GM21619 (cell line): ENCODE measurements around the gene INPP4B.

ENCODE experiments used
- ATAC-seq: cut with Tn5 transposase; IDR thresholded peaks from one replicate; pipeline ENCODE4 v1.9.1; 2021; ENCODE audit not compliant: unreplicated experiment

Gene INPP4B

DNA sequence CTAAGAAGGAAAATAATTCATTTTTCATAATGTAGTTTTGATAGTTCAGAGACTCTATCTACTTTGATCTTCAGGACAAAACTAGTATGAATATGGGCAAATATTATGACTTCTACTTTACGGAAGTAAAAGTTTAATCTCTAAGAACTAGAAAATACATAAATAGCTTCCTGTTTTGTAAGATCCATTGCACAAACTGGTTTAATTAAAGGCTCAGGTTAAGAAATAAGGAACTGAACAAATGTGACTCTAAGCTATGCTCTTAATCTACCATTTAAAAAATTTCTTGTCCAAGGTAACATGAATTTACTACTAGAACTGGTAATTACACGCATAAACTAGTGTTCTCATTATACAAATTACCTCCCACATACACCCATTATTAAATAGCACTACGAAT, 360.6 kb downstream of the INPP4B start:
- no peak for ATAC-seq

- ATAC-seq = no peak
Measured at GRCh38 chr4:142480244-142480643, 365.9 kb downstream of the INPP4B start.

DNA sequence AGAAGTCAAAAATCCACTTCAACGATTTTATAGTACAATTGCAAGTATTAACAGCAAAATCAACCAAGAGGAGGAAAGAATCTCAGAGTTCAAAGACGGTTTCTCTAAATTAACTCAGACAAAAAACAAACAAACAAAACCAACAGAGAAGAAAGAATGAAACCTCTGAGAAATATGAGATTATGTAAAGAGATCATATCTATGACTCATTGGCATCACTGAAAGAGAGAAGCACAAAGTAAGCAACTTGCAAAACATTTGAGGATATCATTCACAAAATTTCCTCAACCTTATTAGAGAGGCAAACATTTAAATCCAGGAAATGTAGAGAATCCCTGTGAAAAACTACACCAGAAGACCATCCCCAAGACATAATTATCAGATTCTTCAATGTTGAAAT, 370.4 kb downstream of the INPP4B start:
- no peak for ATAC-seq

GRCh38 chr4:142474398-142475087, 371.6 kb downstream of the INPP4B start:
- no peak for ATAC-seq

GRCh38 chr4:142473960-142474338, 372.2 kb downstream of the INPP4B start:
- no peak for ATAC-seq

- no peak for ATAC-seq
Measured at GRCh38 chr4:142473218-142473959, 372.7 kb downstream of the INPP4B start.

DNA sequence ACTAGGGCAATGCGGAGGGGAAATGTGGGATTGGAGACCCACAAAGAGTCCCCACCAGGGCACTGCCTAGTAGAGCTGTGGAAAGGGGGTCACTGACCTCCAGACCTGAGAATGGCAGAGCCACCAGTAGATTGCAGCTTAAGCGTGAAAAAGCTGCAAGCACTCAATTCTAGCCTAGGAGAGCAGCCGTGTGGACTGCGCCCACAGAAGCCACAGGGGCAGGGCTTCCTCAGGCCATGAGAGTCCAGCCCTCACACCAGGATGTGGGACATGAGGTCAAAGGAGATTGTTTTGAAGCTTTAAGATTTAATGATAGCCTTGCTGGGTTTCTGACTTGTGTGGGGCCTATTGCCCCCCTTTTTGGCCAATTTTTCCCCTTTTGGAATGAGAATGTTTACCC, 379.0 kb downstream of the INPP4B start:
- no peak for ATAC-seq

GRCh38 chr4:142465526-142465925, 380.6 kb downstream of the INPP4B start:
- no peak for ATAC-seq

DNA sequence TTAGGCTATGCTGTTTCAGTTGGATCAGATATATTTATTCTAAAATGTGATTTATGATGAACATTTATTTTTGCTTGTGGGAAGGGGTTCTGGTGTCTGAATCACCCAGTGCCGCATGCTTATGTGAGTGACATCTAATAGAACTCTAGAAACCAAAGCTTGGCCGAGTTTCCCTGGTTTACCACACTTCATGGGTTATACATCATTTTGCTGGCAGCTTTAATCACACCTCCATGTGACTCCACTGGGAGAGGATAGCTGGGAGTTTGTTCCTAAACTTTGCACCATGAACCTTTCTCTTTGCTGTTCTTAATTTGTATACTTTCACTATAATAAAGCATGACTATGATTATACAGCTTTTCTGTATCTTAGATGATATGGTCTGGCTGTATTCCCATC, 382.9 kb downstream of the INPP4B start:
- no peak for ATAC-seq

DNA sequence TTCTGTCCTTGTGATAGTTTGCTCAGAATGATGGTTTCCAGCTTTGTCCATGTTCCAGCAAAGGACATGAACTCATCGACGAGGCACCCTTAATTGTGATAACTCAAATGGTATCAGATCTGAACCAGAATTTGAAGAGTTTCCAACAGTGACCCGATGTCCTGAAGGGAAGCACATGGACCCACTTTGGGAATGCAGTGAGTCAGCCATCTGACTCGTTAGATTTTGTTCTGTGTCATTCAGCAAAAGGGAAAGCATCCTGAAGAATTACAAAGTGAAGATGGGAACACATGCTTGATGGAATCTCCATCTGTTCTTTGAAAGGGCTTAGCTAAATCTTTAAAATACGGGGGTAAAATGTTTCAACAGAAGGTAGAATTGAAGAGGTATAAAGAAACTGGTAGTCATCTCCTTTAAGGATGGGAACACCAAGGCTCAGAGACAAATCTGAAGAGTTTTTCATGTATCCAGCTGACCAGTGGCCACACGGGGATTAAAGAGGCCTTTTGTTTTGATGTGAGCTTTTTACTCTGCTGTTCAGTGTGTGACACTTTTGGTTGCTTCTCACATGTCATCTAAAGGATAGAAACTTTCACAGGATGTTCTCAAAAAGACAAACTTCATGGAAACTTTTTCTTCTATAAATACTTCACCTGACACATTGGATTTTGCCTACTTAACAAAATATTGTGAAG, 393.8 kb downstream of the INPP4B start:
- ATAC-seq = no peak

DNA sequence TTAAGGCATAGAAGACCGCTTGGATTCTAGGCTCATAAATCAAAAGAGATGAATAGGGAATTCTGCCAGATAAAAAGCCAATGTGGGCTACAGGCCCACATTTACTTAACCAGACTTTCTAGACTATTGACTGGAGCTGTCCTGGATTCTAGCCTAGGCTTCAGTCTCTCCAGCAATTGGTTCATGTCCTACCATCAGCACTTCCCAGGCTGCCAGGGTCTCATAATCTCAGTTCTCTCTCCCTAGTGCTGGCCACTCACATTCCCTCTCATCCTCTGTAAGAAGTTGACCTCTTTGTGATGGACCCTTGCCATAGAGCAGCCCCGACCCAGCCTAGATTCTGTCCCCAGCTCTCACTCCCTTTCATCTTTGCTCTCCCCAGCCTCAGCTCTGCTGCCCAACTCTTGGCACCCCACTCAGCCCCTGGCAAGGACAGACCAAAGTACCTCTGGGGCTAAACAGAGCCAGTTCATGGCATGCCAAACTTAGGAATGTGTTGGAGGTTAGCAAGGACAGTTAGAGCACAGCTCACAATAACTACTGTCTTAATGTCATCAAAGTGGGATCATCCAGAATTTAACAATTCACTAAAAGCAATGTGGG, 396.2 kb downstream of the INPP4B start:
- no peak for ATAC-seq

DNA sequence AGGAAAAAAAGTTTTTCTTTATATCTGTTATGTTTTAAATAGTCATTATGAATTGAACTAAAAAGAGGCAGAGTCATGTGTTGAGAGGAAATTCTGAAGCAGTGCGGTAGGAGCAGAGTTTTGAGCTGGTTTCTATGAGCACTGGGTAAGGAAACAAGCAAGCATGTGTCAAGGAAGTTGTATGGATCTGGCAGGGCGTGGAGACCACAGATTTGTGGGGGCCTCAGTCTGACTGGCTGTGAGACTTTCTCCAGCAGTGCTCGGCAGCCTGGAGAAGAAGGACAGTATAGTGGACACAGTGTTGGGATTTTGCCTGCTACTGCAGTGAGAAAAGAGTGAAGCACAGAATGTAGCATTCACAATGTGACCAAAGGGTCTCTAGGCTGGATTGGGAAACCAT, 399.1 kb downstream of the INPP4B start:
- no peak for ATAC-seq

DNA sequence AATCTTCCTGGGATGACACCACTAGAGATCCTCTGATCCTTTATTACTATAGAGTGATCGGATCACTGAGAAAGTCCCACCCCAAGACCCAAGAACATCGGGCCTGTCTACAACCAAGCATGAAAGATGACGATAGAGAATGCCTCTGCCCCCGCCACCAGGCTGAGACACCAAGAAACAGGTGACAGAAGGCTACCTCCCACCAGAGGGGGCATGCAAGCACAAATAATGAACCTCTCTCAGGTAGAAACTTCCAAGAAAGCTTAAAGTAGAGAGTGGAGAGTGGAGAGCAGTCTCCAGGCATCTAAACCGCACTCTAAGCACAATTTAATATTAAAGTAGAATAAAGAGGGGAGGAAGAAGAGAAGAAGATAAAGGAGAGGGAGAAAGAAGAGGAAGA, 402.6 kb downstream of the INPP4B start:
- ATAC-seq = no peak

DNA sequence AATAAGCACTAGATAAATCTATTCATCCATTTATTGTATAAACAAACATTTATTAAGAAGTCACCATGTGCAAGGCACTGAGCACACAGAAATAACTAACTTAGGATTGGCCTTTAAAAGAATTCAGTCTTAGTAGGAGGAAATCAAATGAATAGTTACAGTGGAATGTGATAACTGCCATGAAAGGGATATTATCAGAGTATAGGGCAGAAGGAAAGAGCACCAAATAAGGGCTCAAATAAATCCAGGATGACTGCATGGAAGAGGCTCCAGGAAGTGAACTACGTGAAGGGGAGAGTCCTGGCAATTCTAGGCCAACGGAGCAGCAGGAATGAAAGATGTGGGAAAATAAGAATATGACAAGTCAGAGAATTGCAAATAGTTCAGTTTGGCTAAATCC, 406.0 kb downstream of the INPP4B start:
- ATAC-seq = no peak

DNA sequence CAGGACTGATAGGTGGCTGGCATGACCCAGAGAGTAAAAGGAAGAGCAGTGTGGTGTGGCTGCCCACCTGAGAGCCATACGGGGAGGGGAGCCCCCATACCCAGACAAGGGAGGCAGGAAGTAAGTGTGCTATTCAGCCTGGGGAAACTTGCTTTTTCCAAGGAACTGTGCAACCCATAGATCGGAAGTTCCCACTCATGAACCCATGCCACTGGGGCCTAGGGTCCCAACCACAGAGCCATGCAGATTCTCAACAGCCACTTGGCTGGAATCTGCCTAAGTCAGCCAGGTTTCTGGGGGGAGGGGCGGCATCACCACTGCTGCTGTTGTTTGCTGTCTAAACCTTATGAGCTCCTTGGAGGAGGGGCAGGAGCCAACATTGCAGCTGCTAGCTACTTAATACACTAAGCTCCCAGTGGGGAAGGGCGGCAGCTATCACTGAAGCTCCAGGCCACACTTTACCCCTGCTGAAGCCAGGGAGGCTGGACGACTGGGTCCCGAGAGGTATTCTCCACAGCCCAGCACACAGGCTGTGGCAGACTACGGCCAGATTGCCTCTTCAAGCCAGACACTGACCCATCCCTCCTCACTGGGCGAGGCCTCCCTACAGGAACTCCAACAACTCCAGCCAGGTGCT, 410.4 kb downstream of the INPP4B start:
- ATAC-seq = no peak

DNA sequence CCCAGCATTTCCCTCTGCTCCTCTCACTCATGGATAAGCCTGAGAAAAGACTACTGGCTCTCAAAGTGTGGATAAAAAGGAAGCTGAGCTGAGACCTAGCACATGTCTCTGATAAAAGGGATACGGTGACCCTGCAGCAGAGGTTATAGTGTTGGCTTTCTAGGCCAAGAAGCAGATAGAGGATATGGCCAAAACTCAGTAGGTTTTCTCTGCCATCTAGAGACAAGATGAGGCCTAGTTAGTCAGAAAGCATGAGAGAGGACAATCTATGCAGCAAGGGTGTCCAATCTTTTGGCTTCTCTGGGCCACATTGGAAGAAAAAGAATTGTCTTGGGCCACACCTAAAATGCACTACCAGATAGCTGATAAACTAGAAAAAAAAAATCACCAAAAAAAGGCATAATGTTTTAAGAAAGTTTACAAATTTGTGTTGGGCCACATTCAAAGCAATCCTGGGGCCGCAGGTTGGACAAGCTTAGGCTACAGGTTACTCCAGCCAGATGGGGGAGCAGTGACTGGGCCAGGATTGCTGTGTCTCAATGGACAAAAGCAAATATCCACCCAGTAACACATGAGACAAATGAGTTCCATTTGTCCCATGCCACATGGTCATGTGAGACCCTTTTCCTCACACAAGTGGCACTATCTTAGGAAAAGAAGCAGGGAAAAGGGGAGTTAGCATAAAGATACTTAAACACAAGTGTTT, 411.4 kb downstream of the INPP4B start:
- no peak for ATAC-seq

DNA sequence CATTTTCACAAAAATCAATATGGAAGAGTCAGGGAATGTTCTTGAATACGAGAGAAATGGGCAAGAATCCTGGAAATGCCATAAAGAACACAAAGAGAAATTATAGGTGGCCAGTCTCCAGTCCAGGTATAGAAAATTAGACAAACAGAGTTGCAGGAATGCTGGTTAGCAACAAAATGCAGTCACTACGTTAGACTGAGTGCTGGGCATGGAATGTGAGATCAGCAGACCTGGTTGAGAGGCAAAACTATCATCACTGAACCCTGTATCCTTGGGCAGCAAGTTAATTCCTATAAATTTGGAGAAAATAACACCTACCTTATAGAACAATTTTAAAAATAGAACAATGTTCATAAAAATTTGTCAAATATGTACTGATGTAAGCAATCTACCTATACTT, 417.4 kb downstream of the INPP4B start:
- ATAC-seq = no peak

DNA sequence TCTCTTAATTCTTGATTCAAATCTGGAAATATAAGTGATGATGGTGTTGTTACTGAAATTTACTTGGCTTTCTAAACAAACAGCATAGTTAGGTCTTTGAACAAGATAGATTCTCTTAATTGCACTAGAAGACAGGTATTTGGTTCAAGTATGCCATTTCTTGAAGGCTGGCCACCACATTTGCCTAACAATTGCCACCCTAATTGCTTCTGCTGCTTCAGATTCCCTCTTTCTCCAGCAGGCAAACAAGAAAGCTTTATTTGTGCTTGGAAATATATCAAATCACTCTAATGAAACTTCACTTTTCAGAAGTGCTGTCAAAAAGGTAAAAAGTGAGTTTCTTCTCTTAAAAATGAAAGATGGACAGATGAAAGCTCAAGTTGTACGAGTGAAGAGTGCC, 418.6 kb downstream of the INPP4B start:
- no peak for ATAC-seq

- ATAC-seq = no peak
Measured at GRCh38 chr4:142423861-142424260, 422.2 kb downstream of the INPP4B start.

DNA sequence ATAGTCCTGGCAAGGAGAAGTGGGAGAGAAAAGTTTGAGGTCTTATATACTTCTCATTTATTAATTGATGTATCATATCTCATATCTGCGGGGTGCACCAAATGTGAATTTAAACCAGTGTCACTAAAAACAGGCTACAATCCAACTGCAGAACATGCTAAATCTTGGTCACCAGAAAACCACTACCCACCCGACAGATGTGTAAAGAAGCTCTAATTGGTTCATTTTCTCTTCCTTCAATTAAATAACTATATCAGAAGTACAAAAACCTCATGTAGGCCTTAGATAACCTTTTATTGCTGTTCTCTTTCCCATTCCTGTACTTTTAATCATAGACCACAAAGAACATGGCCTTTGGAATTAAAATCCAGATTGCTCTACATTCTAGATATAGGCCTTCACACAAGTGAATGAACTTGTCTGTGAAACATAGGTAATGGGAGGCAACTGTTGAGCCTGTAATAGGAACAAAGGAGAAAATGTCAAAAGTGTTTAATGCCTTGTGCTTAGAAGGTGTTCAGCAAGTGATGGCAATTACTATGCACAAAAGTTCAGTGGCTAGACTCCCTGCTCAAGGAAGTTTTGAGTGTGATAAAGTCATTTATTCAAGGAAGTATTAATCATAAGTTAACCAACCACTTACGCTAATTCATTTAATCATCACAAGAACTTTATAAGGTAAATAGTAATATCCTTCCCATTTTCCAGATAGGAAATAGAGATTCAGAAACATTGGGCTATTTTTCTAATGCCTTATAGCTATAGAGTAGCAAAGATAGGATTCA, 425.6 kb downstream of the INPP4B start:
- ATAC-seq = no peak
